Measurements from ENCODE around the gene MESP1.

Gene MESP1

DNA sequence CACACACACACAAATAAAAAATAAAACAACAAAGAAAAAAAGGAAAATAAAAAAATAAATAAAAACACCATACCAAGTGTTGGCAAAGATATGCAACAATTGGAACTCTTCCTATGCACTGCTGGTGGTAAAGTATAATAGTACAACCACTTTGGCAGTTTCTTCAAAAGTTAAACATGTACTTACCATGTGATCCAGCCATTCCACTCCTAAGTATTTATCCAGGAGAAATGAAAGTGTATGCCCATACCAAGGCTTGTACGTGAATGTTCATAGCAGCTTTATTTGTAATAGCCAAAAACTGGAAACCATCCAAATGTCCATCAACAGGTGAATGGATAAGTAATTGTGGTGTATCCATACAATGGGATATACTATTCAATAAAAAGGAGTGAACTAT is 43.5 kb downstream of the MESP1 start:
- DNase-seq: no peak

DNA sequence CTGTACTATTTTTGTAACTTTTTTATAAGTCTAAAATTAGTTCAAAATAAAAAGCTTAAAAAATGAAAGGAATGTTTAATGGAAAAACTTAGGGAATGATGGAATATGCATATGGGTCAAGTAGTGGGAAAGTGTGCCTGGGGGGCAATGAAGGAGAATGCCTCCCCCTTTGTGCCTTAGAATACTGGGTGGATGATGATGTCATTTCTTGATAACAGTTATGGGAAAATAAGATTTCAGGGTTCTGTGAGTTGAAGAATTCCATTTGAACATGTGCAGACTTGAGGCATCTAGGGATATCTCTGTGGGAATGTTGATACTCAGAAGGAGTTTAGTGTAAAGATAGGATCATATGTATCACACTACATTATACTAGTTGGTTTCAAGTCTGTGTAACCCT is 46.6 kb downstream of the MESP1 start:
- DNase-seq: no peak

All from hematopoietic multipotent progenitor cell treated with erythropoietin and hydrocortisone succinate and interleukin-3 and kit ligand, for 4 days (in vitro differentiated cells).